ENCODE measurements around the gene ATP6V0C. TPM values are rescaled to one million over a fixed set of nuclear protein-coding genes. Genes with fewer than 3 reads are reported as not detected.
A peak's percentile ranks its signal among the peaks of the same experiment; 100 is the strongest.

Gene ATP6V0C
- total RNA-seq, 1 experiment from 2014 or later, result 212 TPM

DNA sequence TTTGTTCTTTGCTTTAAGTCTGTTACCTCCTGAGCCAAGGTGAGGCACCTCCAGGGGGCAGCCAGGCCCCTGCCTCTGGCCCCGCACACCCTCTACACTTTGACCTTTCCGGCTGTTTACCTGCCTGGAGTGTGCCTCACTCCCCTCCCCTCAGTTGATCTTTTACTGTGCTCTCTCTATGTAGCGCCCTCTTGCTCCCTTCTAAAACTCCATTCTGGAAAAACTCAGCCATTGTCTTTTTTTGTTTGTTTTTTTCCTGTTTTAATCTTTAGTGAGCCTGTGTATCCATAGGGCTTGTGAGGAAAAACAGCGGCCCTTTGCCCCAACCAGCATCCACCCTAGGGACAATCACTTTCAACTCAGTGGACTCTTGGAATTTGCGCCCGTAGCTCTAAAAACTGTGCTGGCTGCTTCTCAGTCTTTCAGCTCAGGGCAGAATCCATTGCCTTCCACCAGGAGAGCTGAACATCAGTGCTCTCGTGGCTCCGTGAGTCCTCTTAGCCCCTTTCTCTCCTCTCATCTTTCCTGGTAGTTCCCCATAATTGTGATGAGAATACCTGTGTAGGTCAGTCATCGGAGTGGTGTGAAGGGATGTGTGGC, 10.7 kb downstream of the ATP6V0C start:
- DNase-seq (ENCODE audit: low spot score), result no peak
- CTCF ChIA-PET, result interaction anchor here (0.6 to 1.3 kb wide), 5 partner anchors 8 to 74 kb away, joined by 3 to 5 read pairs (median 4); partner anchors contain the start of gene ATP6V0C
- H3K36me3 Mint-ChIP-seq, result peaks cover 8% of the 10 kb centered on the region
- peak overlapping the region; percentile 77; the same call in 1 of the 2 replicates for H3K27ac Mint-ChIP-seq
- H3K27me3 Mint-ChIP-seq (ENCODE audit: low read depth), result no peaks in the 10 kb centered on the region
- no peak overlapping the region for H3K4me3 Mint-ChIP-seq
- ATAC-seq, result peak; percentile 53
- H3K4me1 Mint-ChIP-seq, result peaks cover 13% of the 10 kb centered on the region
- TF ChIP-seq MLX (CRISPR knock-in tag; IDR thresholded peaks at IDR 0.05), result no peak
- TF ChIP-seq CREB1 (CRISPR knock-in tag; IDR thresholded peaks at IDR 0.05), result no peak
- TF ChIP-seq HMGA2 (CRISPR knock-in tag; IDR thresholded peaks at IDR 0.05), result no peak
- no peak for TF ChIP-seq ZNF121 (CRISPR knock-in tag; IDR thresholded peaks at IDR 0.05)
- TF ChIP-seq, protein P1, sequence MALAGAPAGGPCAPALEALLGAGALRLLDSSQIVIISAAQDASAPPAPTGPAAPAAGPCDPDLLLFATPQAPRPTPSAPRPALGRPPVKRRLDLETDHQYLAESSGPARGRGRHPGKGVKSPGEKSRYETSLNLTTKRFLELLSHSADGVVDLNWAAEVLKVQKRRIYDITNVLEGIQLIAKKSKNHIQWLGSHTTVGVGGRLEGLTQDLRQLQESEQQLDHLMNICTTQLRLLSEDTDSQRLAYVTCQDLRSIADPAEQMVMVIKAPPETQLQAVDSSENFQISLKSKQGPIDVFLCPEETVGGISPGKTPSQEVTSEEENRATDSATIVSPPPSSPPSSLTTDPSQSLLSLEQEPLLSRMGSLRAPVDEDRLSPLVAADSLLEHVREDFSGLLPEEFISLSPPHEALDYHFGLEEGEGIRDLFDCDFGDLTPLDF (CRISPR knock-in tag; IDR thresholded peaks at IDR 0.05), result no peak
- TF ChIP-seq ZNF232 (CRISPR knock-in tag; IDR thresholded peaks at IDR 0.05), result no peak
- no peak for TF ChIP-seq ZNF219 (CRISPR knock-in tag; IDR thresholded peaks at IDR 0.05; ENCODE audit: borderline replicate concordance)
- no peak for TF ChIP-seq ATF1 (CRISPR knock-in tag; IDR thresholded peaks at IDR 0.05)
- TF ChIP-seq, protein P2, sequence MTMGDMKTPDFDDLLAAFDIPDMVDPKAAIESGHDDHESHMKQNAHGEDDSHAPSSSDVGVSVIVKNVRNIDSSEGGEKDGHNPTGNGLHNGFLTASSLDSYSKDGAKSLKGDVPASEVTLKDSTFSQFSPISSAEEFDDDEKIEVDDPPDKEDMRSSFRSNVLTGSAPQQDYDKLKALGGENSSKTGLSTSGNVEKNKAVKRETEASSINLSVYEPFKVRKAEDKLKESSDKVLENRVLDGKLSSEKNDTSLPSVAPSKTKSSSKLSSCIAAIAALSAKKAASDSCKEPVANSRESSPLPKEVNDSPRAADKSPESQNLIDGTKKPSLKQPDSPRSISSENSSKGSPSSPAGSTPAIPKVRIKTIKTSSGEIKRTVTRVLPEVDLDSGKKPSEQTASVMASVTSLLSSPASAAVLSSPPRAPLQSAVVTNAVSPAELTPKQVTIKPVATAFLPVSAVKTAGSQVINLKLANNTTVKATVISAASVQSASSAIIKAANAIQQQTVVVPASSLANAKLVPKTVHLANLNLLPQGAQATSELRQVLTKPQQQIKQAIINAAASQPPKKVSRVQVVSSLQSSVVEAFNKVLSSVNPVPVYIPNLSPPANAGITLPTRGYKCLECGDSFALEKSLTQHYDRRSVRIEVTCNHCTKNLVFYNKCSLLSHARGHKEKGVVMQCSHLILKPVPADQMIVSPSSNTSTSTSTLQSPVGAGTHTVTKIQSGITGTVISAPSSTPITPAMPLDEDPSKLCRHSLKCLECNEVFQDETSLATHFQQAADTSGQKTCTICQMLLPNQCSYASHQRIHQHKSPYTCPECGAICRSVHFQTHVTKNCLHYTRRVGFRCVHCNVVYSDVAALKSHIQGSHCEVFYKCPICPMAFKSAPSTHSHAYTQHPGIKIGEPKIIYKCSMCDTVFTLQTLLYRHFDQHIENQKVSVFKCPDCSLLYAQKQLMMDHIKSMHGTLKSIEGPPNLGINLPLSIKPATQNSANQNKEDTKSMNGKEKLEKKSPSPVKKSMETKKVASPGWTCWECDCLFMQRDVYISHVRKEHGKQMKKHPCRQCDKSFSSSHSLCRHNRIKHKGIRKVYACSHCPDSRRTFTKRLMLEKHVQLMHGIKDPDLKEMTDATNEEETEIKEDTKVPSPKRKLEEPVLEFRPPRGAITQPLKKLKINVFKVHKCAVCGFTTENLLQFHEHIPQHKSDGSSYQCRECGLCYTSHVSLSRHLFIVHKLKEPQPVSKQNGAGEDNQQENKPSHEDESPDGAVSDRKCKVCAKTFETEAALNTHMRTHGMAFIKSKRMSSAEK (CRISPR knock-in tag; IDR thresholded peaks at IDR 0.05; ENCODE audit: borderline replicate concordance), result no peak
- no peak for TF ChIP-seq ZNF138 (CRISPR knock-in tag; conservative IDR thresholded peaks at IDR 0.05)
- POLR2A ChIA-PET, result no interaction called here
- H3K9me3 Mint-ChIP-seq, result no peaks in the 10 kb centered on the region

DNA sequence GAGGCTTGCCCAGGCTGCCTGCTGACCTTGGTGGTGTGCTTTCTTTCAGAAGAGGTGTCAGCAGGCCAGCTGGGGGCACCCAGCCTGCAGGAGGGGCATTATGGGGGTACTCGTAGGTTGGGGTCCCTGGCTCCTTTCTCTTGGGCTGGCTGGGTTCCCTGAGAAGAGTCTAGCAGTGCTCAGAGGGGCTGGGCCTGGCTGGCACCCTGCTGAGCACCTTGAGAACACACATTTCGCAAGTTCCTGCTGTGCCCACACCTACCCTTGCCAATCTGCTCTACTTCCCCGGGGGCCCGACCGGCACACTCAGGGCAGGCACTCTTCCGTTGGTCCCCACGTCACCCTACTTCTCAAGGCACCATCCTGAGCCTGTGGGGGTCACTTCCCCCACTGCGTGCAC, 12.4 kb downstream of the ATP6V0C start:
- H3K27ac Mint-ChIP-seq, result no peak overlapping the region
- TF ChIP-seq, protein P3, sequence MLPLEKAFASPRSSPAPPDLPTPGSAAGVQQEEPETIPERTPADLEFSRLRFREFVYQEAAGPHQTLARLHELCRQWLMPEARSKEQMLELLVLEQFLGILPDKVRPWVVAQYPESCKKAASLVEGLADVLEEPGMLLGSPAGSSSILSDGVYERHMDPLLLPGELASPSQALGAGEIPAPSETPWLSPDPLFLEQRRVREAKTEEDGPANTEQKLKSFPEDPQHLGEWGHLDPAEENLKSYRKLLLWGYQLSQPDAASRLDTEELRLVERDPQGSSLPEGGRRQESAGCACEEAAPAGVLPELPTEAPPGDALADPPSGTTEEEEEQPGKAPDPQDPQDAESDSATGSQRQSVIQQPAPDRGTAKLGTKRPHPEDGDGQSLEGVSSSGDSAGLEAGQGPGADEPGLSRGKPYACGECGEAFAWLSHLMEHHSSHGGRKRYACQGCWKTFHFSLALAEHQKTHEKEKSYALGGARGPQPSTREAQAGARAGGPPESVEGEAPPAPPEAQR (CRISPR knock-in tag; IDR thresholded peaks at IDR 0.05), result no peak
- no peak for TF ChIP-seq NR2C2 (CRISPR knock-in tag; IDR thresholded peaks at IDR 0.05)
- ChIA-PET CTCF (interaction anchor here (1.1 kb wide), 1 partner anchor 11 kb away, joined by 4 read pairs; no protein-coding TSS in a partner anchor), POLR2A (no interaction called here)
- peaks cover 10% of the 10 kb centered on the region for H3K4me1 Mint-ChIP-seq
- H3K36me3 Mint-ChIP-seq, result peaks cover 8% of the 10 kb centered on the region
- ATAC-seq, result no peak
- DNase-seq (ENCODE audit: low spot score), result no peak
- H3K4me3 Mint-ChIP-seq, result no peak overlapping the region
- no peaks in the 10 kb centered on the region for H3K9me3 Mint-ChIP-seq
- H3K27me3 Mint-ChIP-seq (ENCODE audit: low read depth), result no peaks in the 10 kb centered on the region

DNA sequence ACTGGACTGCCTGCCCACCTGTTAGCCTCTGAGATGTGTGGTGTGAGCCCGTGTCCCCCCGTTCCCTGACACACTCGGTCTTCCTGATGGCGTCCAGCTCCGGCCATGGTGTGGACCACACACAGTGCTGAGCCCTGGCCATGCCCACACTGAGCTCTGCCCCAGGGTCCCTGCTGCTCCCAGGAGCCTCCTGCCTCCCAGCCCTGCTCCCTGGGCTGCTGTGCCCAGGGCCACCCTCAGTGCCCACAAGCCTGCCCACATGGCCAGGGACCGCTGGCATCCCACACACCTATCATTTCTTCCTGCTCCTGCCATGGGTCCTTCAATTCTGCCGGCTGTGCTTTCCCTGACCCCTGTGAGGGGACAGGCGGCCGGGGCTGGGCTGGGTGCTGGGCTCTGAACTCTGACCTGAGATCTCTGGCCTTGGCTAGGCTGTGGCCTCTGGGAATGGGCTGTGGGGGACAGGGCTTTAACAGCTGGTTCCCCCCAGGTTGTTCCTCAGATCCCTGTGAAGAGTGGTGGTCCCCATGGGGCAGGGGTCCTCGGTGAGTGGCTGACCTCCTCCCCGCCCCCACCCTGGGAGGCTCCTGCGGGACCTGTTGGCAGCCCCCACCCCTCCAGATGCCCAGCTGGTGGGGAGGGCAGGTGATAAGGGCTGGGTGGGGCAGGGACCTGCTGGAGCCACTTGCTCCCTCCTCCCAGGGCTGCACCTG, 13.5 kb downstream of the ATP6V0C start:
- DNase-seq (ENCODE audit: low spot score), result no peak
- Mint-ChIP-seq H3K27ac (no peak overlapping the region), H3K4me1 (peaks cover 9% of the 10 kb centered on the region), H3K9me3 (no peaks in the 10 kb centered on the region), H3K36me3 (peaks cover 8% of the 10 kb centered on the region), H3K27me3 (ENCODE audit: low read depth) (no peaks in the 10 kb centered on the region), H3K4me3 (no peak overlapping the region)
- ATAC-seq, result no peak
- ChIA-PET POLR2A (no interaction called here), CTCF (no interaction called here)
- no peak for TF ChIP-seq ZNF138 (CRISPR knock-in tag; conservative IDR thresholded peaks at IDR 0.05)
- TF ChIP-seq ZBTB21 (CRISPR knock-in tag; IDR thresholded peaks at IDR 0.05; ENCODE audit: borderline replicate concordance), result no peak
- no peak for TF ChIP-seq ZMAT4 (CRISPR knock-in tag; IDR thresholded peaks at IDR 0.05)
- TF ChIP-seq ZNF219 (CRISPR knock-in tag; IDR thresholded peaks at IDR 0.05; ENCODE audit: borderline replicate concordance), result no peak
- no peak for TF ChIP-seq TCF7 (CRISPR knock-in tag; IDR thresholded peaks at IDR 0.05; ENCODE audit: low read depth)
- TF ChIP-seq, protein P4, sequence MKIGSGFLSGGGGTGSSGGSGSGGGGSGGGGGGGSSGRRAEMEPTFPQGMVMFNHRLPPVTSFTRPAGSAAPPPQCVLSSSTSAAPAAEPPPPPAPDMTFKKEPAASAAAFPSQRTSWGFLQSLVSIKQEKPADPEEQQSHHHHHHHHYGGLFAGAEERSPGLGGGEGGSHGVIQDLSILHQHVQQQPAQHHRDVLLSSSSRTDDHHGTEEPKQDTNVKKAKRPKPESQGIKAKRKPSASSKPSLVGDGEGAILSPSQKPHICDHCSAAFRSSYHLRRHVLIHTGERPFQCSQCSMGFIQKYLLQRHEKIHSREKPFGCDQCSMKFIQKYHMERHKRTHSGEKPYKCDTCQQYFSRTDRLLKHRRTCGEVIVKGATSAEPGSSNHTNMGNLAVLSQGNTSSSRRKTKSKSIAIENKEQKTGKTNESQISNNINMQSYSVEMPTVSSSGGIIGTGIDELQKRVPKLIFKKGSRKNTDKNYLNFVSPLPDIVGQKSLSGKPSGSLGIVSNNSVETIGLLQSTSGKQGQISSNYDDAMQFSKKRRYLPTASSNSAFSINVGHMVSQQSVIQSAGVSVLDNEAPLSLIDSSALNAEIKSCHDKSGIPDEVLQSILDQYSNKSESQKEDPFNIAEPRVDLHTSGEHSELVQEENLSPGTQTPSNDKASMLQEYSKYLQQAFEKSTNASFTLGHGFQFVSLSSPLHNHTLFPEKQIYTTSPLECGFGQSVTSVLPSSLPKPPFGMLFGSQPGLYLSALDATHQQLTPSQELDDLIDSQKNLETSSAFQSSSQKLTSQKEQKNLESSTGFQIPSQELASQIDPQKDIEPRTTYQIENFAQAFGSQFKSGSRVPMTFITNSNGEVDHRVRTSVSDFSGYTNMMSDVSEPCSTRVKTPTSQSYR (CRISPR knock-in tag; IDR thresholded peaks at IDR 0.05), result no peak
- no peak for TF ChIP-seq JAZF1 (CRISPR knock-in tag; IDR thresholded peaks at IDR 0.05)
